ENCODE data around the gene PLAC8.
"Not testable (repeated sequence)": the region's sequence is repeated elsewhere in the genome, so short reads cannot be mapped to it uniquely, and the experiment has no call there.

PLAC8 gene

DNA sequence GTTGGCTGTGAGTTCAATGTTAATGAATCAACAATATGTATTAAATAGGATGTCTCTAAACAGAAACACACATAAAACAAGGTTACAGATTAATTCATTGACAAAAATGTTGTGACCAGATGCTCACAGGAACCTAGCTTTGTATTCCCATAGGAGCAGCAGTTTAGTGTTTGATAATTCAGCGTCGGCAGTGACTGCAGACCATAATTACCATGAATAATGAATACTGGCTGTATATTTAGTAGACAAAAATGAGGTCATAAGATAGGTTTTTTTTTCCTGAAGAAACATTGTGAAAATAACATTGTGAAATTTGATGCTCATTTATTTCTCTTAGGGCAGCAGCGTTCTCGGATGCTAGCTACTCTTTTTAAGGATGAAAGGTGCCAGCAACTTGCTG, 51.8 kb downstream of the PLAC8 start:
- no peak for DNase-seq

DNA sequence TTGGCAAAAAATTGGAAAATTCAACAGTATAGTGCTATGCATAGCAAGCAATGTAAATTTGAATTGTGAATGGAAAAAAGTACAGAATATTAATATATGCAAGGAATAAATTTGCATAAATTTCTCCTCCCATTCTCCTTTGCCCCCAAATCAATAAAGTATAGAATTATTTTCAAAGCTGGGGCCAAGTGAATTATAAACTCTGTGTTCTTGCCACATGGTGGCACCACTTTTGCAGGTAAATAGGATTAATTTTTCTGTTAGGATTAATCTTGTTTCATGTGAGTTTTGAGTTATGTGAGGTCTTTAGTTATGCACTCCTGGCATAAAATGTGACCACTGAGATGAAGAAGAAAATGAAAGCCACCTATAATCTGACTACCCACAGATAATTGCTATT, 59.6 kb downstream of the PLAC8 start:
- DNase-seq: no peak

DNA sequence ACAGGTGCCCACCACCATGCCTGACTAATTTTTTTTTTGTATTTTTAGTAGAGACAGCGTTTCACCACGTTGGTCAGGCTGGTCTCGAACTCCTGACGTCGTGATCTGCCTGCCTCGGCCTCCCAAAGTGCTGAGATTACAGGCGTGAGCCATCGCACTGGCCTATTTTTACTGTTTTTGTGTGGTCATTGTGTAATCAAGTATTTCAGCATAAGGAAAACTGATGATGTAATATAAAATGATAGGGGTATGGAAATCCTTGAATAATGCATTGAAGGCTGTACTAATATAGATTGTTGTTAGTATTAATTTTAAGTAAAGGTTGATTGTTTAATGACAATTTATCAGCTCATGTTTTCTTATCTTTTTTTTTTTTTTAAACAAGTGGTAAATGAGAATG, 65.7 kb downstream of the PLAC8 start:
- not testable (repeated sequence) for DNase-seq

GRCh38 chr4:83046693-83047473, 67.6 kb downstream of the PLAC8 start:
- no peak for DNase-seq

GRCh38 chr4:83043801-83044407, 70.6 kb downstream of the PLAC8 start:
- DNase-seq: no peak

DNA sequence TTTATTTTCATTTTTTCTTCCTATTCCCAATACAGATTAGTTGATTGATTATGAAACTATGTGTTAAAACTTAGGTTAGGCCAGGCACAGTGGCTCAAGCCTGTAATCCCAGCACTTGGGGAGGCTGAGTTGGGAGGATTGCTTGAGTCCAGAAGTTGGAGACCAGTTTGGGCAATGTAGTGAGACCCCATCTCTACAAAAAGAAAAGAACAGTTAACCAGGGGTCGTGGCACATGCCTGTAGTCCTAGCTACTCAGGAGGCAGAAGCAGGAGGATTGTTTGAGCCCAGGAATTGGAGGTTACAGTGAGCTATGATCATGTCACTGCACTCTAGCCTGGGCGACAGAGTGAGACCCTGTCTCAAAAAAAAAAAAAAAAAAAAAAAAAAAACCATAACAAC, 71.4 kb downstream of the PLAC8 start:
- DNase-seq: not testable (repeated sequence)

- no peak for DNase-seq
Observed at GRCh38 chr4:83040269-83040668, 74.3 kb downstream of the PLAC8 start.

Measured in NCI-H1417 treated with DMSO at 0.1 percent for 48 hours (cell line).